Stimulated activated CD4-positive, alpha-beta T cell treated with anti-CD3 and anti-CD28 coated beads, Interleukin-12 subunit alpha, Interleukin-12 subunit beta, amount 100 ng/mL, for 4 hours (primary cell): ENCODE results near the gene NLRP4.
"Not testable (repeated sequence)": the region's sequence is repeated elsewhere in the genome, so short reads cannot be mapped to it uniquely, and the experiment has no call there.

Source experiments
- DNase-seq: peaks from one replicate; pipeline ENCODE4 v3.0.0-alpha.2; 2020

The NLRP4 gene

GRCh38 chr19:55882626-55883025, 46.3 kb downstream of the NLRP4 start:
- no peak for DNase-seq

DNA sequence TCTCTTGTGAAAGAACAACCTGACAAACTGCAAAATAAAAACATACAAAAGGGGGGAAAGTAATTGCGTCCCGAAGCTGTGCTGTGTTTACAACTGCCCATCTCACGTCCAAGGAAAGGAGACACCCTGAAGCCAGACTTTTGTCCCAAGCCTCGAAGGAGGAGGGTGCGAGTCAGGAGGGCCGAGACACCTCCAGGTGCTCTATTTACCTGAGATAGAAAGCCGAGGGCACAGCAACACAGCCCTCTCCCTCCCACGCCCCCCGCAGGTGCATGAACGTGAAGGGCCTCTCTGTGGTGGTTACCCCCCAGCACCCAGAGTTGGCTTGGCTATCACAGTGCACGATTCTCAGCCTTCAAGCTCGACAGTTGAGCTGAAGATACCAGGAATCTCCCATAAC, 62.6 kb downstream of the NLRP4 start:
- DNase-seq = no peak

DNA sequence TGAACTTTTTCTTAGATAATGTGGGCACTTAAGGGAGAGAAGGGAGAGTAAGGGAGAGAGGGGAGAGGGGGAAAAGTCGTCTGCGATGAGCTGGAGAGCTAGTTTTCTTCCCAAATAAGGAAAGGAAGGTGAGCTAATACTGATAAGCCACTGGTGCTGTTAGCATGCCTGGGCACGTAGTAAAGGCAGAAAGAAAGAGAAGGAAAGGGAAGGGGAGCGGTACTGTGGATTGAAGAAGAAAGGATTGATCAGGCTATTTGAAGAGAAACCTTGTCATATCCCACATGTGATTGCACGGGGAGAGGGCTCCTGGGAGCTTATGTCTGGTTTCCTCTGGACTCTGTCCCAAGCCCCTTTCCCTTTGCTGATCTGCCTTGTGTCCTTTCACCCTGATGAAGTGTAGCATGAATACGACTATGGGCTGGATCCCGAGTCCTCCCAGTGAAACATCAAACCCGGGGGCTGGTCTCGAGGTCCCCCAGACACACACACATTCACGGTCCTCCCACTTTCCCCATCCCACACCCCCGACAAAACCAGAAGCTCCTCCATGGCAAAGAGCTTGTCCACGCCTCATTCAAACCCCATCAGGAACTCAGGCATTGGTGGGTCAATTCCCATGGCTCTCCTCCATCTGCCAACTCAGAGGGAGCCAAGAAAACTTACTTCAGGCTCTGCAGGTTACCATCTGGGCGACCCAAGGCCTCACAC, 65.2 kb downstream of the NLRP4 start:
- no peak for DNase-seq

DNA sequence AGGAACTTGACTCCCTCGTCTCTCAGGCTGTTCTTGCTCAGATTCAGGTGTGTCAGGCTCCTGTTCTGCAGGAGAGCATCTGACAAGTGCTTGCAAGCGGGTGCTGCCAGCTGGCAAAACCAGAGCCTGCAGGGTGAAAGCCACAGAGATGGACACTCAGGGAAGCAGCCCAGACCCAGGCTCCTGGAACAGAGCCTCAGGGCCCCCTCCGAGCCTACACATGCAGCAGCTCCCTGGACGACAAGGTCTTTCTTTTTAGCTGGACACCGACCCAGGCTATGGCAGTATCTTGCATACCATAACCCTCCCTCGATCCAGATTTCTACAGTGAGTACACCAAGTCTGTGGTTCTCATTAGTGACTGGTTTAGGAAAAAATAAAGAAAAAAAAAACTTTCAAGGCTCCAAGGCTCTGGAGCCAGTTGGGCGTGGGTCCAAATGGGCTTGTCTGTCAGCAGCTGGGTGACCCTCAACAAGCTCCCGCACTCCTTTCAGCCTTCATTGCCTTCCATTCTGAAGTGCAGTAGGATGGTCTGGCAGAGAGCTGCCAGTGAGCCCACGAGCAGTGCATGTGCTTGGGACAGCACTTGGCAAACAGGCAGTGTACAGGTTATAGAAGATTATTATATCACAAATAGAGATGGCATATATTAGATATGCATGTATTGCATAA, 65.9 kb downstream of the NLRP4 start:
- DNase-seq = no peak

GRCh38 chr19:55907286-55907685, 70.9 kb downstream of the NLRP4 start:
- no peak for DNase-seq

GRCh38 chr19:55907746-55908145, 71.4 kb downstream of the NLRP4 start:
- DNase-seq = no peak

GRCh38 chr19:55909801-55910200, 73.5 kb downstream of the NLRP4 start:
- no peak for DNase-seq

DNA sequence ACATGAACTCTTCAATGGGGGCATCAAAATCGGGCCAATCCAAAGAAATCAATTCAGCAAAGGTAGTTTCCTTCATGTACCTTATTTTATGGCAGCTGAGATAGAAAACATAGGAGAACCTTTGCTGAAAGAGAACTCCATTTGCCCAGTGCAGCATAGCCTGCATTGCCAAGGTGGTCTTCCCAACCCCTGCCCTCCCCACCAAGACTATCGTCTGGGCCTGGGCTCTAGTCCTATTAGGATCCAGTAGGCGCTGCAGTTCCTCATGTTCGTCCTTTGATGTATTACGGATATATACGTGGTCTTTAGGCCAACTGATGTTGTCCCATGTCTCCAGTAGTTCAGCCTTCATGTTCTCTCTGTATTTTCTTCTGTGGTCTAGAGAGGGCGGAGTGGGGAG, 76.6 kb downstream of the NLRP4 start:
- no peak for DNase-seq

- no peak for DNase-seq
Observed at GRCh38 chr19:55913643-55914268, 77.4 kb downstream of the NLRP4 start.

GRCh38 chr19:55923556-55923955, 87.2 kb downstream of the NLRP4 start:
- DNase-seq = no peak

GRCh38 chr19:55927991-55928390, 91.7 kb downstream of the NLRP4 start:
- DNase-seq = no peak

DNA sequence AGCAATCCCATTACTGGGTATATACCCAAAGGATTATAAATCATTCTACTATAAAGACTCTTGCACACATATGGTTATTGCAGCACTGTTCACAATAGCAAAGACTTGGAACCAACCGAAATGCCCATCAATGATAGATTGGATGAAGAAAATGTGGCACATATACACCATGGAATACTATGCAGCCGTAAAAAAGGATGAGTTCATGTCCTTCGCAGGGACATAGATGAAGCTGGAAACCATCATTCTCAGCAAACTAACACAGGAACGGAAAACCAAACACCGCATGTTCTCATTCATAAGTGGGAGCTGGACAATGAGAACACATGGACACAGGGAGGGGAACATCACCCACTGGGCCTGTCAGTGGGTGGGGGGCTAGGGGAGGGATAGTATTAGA, 92.9 kb downstream of the NLRP4 start:
- DNase-seq = not testable (repeated sequence)

DNA sequence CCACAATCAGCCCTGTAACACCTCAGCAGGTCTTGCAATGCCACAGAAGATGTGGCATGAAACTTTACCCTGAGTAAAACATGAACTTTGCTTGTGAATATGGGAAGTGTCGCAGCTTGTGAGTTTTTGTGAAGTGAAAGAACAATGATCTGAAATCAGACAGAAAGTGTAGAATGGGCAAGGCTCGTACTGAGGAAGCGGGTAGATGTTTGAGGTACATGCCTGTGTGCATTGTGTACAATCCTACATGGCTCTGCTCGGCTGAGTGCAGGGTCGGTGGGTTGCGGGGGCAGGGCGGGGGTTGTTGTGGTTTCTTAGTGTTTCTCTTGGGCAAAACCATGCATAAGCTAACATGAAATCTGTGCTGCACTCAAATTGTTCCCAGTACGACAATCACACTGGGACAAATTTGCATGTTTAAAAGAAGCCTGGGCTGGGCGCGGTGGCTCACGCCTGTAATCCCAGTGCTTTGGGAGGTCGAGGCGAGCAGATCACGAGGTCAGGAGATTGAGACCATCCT, 94.7 kb downstream of the NLRP4 start:
- no peak for DNase-seq
